PC-3 (cell line): ENCODE results near the gene RSAD2. TPM values are rescaled to one million over a fixed set of nuclear protein-coding genes. Genes with fewer than 3 reads are reported as not detected.

Experiments
- ATAC-seq: fragments of 200-7000 bp; cut with Tn5 transposase; 2 replicates; pipeline ENCODE4 v1.9.1; 2020; ENCODE audit warnings: mild to moderate bottlenecking, moderate library complexity
- BruUV-seq: library from RNA; stranded (reverse); fragments of 400-500 nt; replicated peaks from 2 replicates; lab custom pipeline; 2021; lab: Mats Ljungman, UMichigan
- CTCF ChIA-PET: fragments of 300-600 bp; sonication (Branson Sonifier 250); formaldehyde crosslinking; loops from one replicate; lab custom pipeline; 2022; ENCODE audit warnings: antibody characterized with exemption; lab: Charles Lee
- POLR2A ChIA-PET: fragments of 300-600 bp; sonication (Branson Sonifier 250); formaldehyde crosslinking; loops from one replicate; lab custom pipeline; 2022; ENCODE audit warnings: antibody characterized with exemption; ENCODE audit not compliant: unreplicated experiment; lab: Charles Lee
- DNase-seq: peaks from one replicate; pipeline ENCODE4 v3.0.0-alpha.2; 2015
- H2AFZ ChIP-seq: fragments of 300-600 bp; sonication (generic); 2 replicates; pipeline ENCODE4 v1.6.0; 2016; ENCODE audit warnings: antibody characterized with exemption, low read length
- H3F3A ChIP-seq: fragments of 300-600 bp; sonication (generic); one replicate; pipeline ENCODE4 v1.6.0; 2017; ENCODE audit warnings: antibody characterized with exemption, low read length, control low read depth, mild to moderate bottlenecking; ENCODE audit not compliant: unreplicated experiment
- H3K27ac ChIP-seq: fragments of 300-600 bp; sonication (generic); 2 replicates; pipeline ENCODE4 v1.5.1; 2016; ENCODE audit warnings: mild to moderate bottlenecking, low read length
- H3K27me3 ChIP-seq: fragments of 300-600 bp; sonication (generic); 2 replicates; pipeline ENCODE4 v1.6.1; 2016; ENCODE audit warnings: low read length, mixed read lengths
- H3K36me3 ChIP-seq: fragments of 300-600 bp; sonication (generic); 2 replicates; pipeline ENCODE4 v1.6.1; 2016; ENCODE audit warnings: low read depth, mixed run types, low read length, mixed read lengths
- H3K4me1 ChIP-seq: fragments of 300-600 bp; sonication (generic); 2 replicates; pipeline ENCODE4 v1.5.1; 2016; ENCODE audit warnings: low read length; ENCODE audit not compliant: insufficient read depth
- H3K4me2 ChIP-seq: fragments of 300-600 bp; sonication (generic); 2 replicates; pipeline ENCODE4 v1.6.0; 2016; ENCODE audit warnings: low read length
- H3K4me3 ChIP-seq: fragments of 300-600 bp; sonication (generic); 2 replicates; pipeline ENCODE4 v1.5.1; 2016; ENCODE audit warnings: mild to moderate bottlenecking, low read length, mixed read lengths
- H3K79me2 ChIP-seq: fragments of 300-600 bp; sonication (generic); 2 replicates; pipeline ENCODE4 v1.6.1; 2017; ENCODE audit warnings: low read length, mixed read lengths
- H3K9ac ChIP-seq: fragments of 300-600 bp; sonication (generic); 2 replicates; pipeline ENCODE4 v1.6.0; 2016; ENCODE audit warnings: mild to moderate bottlenecking, low read length
- H3K9me2 ChIP-seq: fragments of 300-600 bp; sonication (generic); replicated peaks from 2 replicates; pipeline ENCODE4 v1.6.1; 2016; ENCODE audit warnings: mixed run types, low read length, mixed read lengths
- H3K9me3 ChIP-seq: fragments of 300-600 bp; sonication (generic); 2 replicates; pipeline ENCODE4 v1.6.1; 2016; ENCODE audit warnings: low read length, mixed read lengths
- H4K20me1 ChIP-seq: fragments of 300-600 bp; sonication (generic); 2 replicates; pipeline ENCODE4 v1.6.1; 2016; ENCODE audit warnings: low read length, mixed read lengths
- CTCF ChIP-seq: fragments of 300-600 bp; sonication (generic); conservative IDR thresholded peaks from 2 replicates; pipeline ENCODE4 v1.5.1; 2017; ENCODE audit warnings: antibody characterized with exemption, low read depth, mild to moderate bottlenecking, low read length
- EZH2 ChIP-seq: fragments of 300-600 bp; sonication (generic); IDR thresholded peaks from one replicate; pipeline ENCODE4 v1.6.1; 2017; ENCODE audit warnings: antibody characterized with exemption, mild to moderate bottlenecking, low read length; ENCODE audit not compliant: unreplicated experiment
- EZH2phosphoT487 ChIP-seq: fragments of 300-600 bp; sonication (generic); IDR thresholded peaks from 2 replicates; pipeline ENCODE4 v1.6.1; 2018; ENCODE audit warnings: mild to moderate bottlenecking, antibody characterized with exemption, low read length, borderline replicate concordance
- intact Hi-C: fragments of 100-400 bp; cut with micrococcal nuclease; formaldehyde crosslinking; loops from 2 replicates; pipeline ENCODE4 v1.9.0; 2023
- total RNA-seq: library from RNA; depleted of rRNA; stranded (reverse); fragments of >200 nt; gene quantifications from 2 replicates; pipeline ENCODE4 v1.2.3, GENCODE V29; 2014

The RSAD2 gene
- total RNA-seq, 1 experiment from 2014 or later: 2.1 TPM

GRCh38 chr2:6866275-6866671, 11.3 kb upstream of the RSAD2 start:
- ATAC-seq: peak; percentile 86
- DNase-seq: peak; percentile 69
- Histone ChIP-seq H3K9me3 (no peaks in the 10 kb centered on the region), H3K27me3 (0 out of 2 replicates have a peak, but pooled peaks cover 3% of the 10 kb centered on the region), H3K9me2 (no peaks in the 10 kb centered on the region), H3K79me2 (no peaks in the 10 kb centered on the region), H3K9ac (peak overlapping the region; percentile 77), H3K4me3 (peak overlapping the region; percentile 76), H2AFZ (peak overlapping the region; percentile 94), H3K4me2 (peak overlapping the region; percentile 98), H3K4me1 (peaks cover 13% of the 10 kb centered on the region), H4K20me1 (no peaks in the 10 kb centered on the region), H3K27ac (0 out of 2 replicates have a peak overlapping the region, but pooled peaks have one; percentile 12), H3F3A (no peaks in the 10 kb centered on the region), H3K36me3 (no peaks in the 10 kb centered on the region)
- CTCF ChIA-PET: interaction anchor here (0.6 to 1.2 kb wide), 4 partner anchors 11 to 822 kb away, joined by 3 to 4 read pairs (median 4); no protein-coding TSS in a partner anchor
- BruUV-seq: TSS peak; percentile 53
- intact Hi-C loops: loop anchor here (1.0 kb wide), 1 partner anchor 40 kb away; no protein-coding TSS in a partner anchor
- POLR2A ChIA-PET: no interaction called here
- TF ChIP-seq EZH2phosphoT487 (no peak), CTCF (peak; percentile 78)

- no peaks in the 10 kb centered on the region for H3K36me3 ChIP-seq
- ATAC-seq: no peak
- no peak overlapping the region for H3K27ac ChIP-seq
- no peaks in the 10 kb centered on the region for H3K79me2 ChIP-seq
- no peak for DNase-seq
- H3K4me3 ChIP-seq: no peak overlapping the region
- TF ChIP-seq EZH2 (no peak), CTCF (no peak), EZH2phosphoT487 (no peak)
- no peak overlapping the region for H3K9ac ChIP-seq
- CTCF ChIA-PET: no interaction called here
- H3K27me3 ChIP-seq: 0 out of 2 replicates have a peak, but pooled peaks cover 3% of the 10 kb centered on the region
- BruUV-seq: no TSS peak
- H2AFZ ChIP-seq: no peak overlapping the region
- no peaks in the 10 kb centered on the region for H3F3A ChIP-seq
- no peaks in the 10 kb centered on the region for H3K9me2 ChIP-seq
- H3K9me3 ChIP-seq: no peaks in the 10 kb centered on the region
- POLR2A ChIA-PET: no interaction called here
- H3K4me2 ChIP-seq: peak overlapping the region; percentile 98; the same call in 1 of the 2 replicates
- H4K20me1 ChIP-seq: no peaks in the 10 kb centered on the region
- peaks cover 13% of the 10 kb centered on the region for H3K4me1 ChIP-seq
- intact Hi-C loops: loop anchor here (1.0 kb wide), 1 partner anchor 41 kb away; no protein-coding TSS in a partner anchor
Measured at GRCh38 chr2:6866982-6867381, 10.6 kb upstream of the RSAD2 start.

- intact Hi-C loops: no loop called here
- no peak overlapping the region for H3K4me2 ChIP-seq
Measured at GRCh38 chr2:6872394-6872793, 5.2 kb upstream of the RSAD2 start.

More at GRCh38 chr2:6872394-6872793, 5.2 kb upstream of the RSAD2 start:
- H3F3A ChIP-seq: no peaks in the 10 kb centered on the region
- H2AFZ ChIP-seq: no peak overlapping the region
- BruUV-seq: no TSS peak
- H3K4me1 ChIP-seq: no peaks in the 10 kb centered on the region
- H3K27me3 ChIP-seq: no peaks in the 10 kb centered on the region
- H3K9me2 ChIP-seq: no peaks in the 10 kb centered on the region
- H3K36me3 ChIP-seq: no peaks in the 10 kb centered on the region
- CTCF ChIA-PET: no interaction called here
- H3K79me2 ChIP-seq: no peaks in the 10 kb centered on the region
- TF ChIP-seq EZH2 (no peak), EZH2phosphoT487 (no peak), CTCF (no peak)
- POLR2A ChIA-PET: interaction anchor here (0.6 kb wide), 1 partner anchor 60 kb away, joined by 3 read pairs; no protein-coding TSS in a partner anchor
- H4K20me1 ChIP-seq: no peaks in the 10 kb centered on the region
- DNase-seq: no peak
- H3K9me3 ChIP-seq: no peaks in the 10 kb centered on the region
- H3K27ac ChIP-seq: no peak overlapping the region
- no peak overlapping the region for H3K9ac ChIP-seq
- no peak overlapping the region for H3K4me3 ChIP-seq
- ATAC-seq: no peak
